Stomach smooth muscle (tissue), 2 donors: ENCODE results near the gene BANK1.

Source experiments
- H3K27ac ChIP-seq: one replicate; pipeline ENCODE4 v1.7.0; 2013; ENCODE audit warnings: mild to moderate bottlenecking, low read length, inconsistent platforms
- H3K27me3 ChIP-seq, 2 donors: one replicate each; pipeline ENCODE4 v1.7.0; 2013; ENCODE audit warnings: low read length in 2 of 2; ENCODE audit not compliant: insufficient read depth in 2 of 2, control insufficient read depth in 1 of 2
- H3K36me3 ChIP-seq, 2 donors: one replicate each; pipeline ENCODE4 v1.7.0; 2013; ENCODE audit warnings: low read length in 2 of 2; ENCODE audit not compliant: control insufficient read depth in 2 of 2, insufficient read depth in 2 of 2
- H3K4me1 ChIP-seq: one replicate; pipeline ENCODE4 v1.7.0; 2013; ENCODE audit warnings: low read length; ENCODE audit not compliant: control insufficient read depth, insufficient read depth
- H3K4me3 ChIP-seq, 2 donors: one replicate each; pipeline ENCODE4 v1.7.0; 2013; ENCODE audit warnings: low read length in 2 of 2
- H3K9ac ChIP-seq, 2 donors: one replicate each; pipeline ENCODE4 v1.7.0; 2013; ENCODE audit warnings: low read length in 2 of 2, mild to moderate bottlenecking in 1 of 2
- H3K9me3 ChIP-seq, 2 donors: one replicate each; pipeline ENCODE4 v1.7.0; 2013; ENCODE audit warnings: low read length in 2 of 2; ENCODE audit not compliant: control insufficient read depth in 2 of 2
- donor health status: healthy.
- donor health status: Pancreatic carcinoma.

The BANK1 gene

GRCh38 chr4:102061133-102061532, 270.6 kb downstream of the BANK1 start:
- Histone ChIP-seq H3K27me3 (no peaks in the 10 kb centered on the region), H3K9me3 (no peaks in the 10 kb centered on the region), H3K4me3 (no peak overlapping the region), H3K4me1 (no peaks in the 10 kb centered on the region), H3K9ac (no peak overlapping the region), H3K27ac (no peak overlapping the region), H3K36me3 (no peaks in the 10 kb centered on the region)

DNA sequence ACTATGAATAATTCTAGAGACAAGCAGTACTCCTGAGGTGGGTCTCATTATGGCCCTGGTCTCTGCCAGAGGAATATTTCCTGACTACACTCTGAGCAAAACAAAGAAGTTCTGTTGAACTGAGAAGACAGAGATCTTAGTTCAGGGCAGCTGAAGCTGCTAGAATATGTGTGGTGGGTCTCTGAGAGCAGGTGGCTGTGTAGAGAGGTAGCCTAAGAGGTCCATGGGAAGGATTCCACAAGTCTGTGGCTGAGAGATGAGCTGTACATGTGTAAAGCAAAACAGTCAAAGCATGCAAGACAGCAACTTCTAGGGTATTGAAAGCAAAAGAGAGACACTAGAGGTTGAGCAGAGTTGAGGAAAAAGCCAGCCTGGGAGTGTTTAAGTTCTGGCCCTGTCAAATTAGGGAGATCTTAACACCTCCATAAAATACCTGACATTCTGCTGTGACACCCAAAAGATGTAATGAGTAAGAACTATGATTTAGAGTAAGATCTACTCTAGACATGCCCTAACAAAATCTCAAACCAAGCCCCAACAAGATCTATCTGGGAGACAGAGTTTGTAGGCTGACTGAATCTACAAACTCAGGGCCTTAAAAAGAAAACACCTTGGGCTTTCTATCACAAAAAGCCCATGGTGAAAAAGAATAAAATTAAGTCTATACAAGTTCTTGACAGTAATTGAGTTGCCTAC, 274.4 kb downstream of the BANK1 start:
- H3K27me3 ChIP-seq: no peaks in the 10 kb centered on the region
- no peaks in the 10 kb centered on the region for H3K36me3 ChIP-seq
- H3K27ac ChIP-seq: no peak overlapping the region
- no peak overlapping the region for H3K4me3 ChIP-seq
- no peak overlapping the region for H3K9ac ChIP-seq
- no peaks in the 10 kb centered on the region for H3K9me3 ChIP-seq
- no peaks in the 10 kb centered on the region for H3K4me1 ChIP-seq

DNA sequence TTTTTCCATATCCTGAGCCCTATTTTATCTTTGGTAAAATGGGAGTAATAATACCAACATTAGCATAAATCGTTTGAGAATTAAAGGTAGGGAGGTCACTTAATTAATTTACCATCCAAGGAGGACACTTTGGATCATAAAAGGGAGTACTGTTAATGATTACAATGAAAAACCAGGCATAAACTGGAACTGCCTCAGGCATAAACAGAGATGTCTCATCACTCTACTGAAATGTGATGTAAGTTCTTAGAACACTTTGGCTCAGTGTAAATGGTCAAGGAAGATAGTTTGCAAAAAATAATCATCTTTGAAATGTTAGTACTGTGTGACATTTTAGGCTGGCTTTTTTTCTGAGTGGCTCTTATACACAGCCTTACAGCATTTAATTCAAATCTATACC, 286.1 kb downstream of the BANK1 start:
- H3K27me3 ChIP-seq: no peaks in the 10 kb centered on the region
- no peak overlapping the region for H3K9ac ChIP-seq
- no peak overlapping the region for H3K27ac ChIP-seq
- no peaks in the 10 kb centered on the region for H3K9me3 ChIP-seq
- H3K4me1 ChIP-seq: no peaks in the 10 kb centered on the region
- H3K36me3 ChIP-seq: no peaks in the 10 kb centered on the region
- no peak overlapping the region for H3K4me3 ChIP-seq

GRCh38 chr4:102080184-102080583, 289.7 kb downstream of the BANK1 start:
- H3K27ac ChIP-seq: no peak overlapping the region

GRCh38 chr4:102089850-102090621, 299.5 kb downstream of the BANK1 start:
- Histone ChIP-seq H3K27ac (no peak overlapping the region), H3K4me1 (no peaks in the 10 kb centered on the region), H3K27me3 (no peaks in the 10 kb centered on the region), H3K9me3 (no peaks in the 10 kb centered on the region), H3K36me3 (no peaks in the 10 kb centered on the region), H3K4me3 (no peak overlapping the region), H3K9ac (no peak overlapping the region)

More at GRCh38 chr4:102080184-102080583, 289.7 kb downstream of the BANK1 start:
- H3K27me3 ChIP-seq: no peaks in the 10 kb centered on the region
- no peaks in the 10 kb centered on the region for H3K36me3 ChIP-seq
- no peak overlapping the region for H3K9ac ChIP-seq
- no peaks in the 10 kb centered on the region for H3K9me3 ChIP-seq
- H3K4me1 ChIP-seq: no peaks in the 10 kb centered on the region
- H3K4me3 ChIP-seq: no peak overlapping the region

DNA sequence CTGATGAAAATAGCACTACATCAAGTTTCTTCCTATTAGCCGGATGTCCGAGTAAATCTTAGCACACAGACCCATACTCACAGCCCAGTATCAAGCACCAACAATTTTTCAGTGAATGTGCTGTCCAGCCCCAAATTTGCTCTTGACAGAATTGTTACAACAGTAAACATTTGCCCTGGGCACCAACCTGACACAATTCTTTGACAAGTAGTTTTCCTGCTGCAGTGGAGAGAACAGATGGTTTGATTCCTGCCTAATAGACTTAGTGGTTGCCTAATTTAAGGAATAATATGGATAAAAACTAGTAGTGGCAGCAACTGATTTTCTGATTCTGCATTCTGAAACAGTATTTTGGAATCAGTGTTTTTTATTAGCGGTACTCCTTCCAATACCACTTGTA, 301.1 kb downstream of the BANK1 start:
- H3K36me3 ChIP-seq: no peaks in the 10 kb centered on the region
- no peak overlapping the region for H3K27ac ChIP-seq
- H3K9ac ChIP-seq: no peak overlapping the region
- H3K4me3 ChIP-seq: no peak overlapping the region
- no peaks in the 10 kb centered on the region for H3K4me1 ChIP-seq
- no peaks in the 10 kb centered on the region for H3K27me3 ChIP-seq
- H3K9me3 ChIP-seq: no peaks in the 10 kb centered on the region

- Histone ChIP-seq H3K9me3 (no peaks in the 10 kb centered on the region), H3K27me3 (no peaks in the 10 kb centered on the region), H3K27ac (no peak overlapping the region), H3K36me3 (no peaks in the 10 kb centered on the region), H3K4me3 (no peak overlapping the region), H3K9ac (no peak overlapping the region), H3K4me1 (no peaks in the 10 kb centered on the region)
Observed at GRCh38 chr4:102094481-102094880, 304.0 kb downstream of the BANK1 start.

GRCh38 chr4:102103368-102103767, 312.8 kb downstream of the BANK1 start:
- Histone ChIP-seq H3K9me3 (peaks cover 0 to 7% of the 10 kb centered on the region in 2 donors), H3K9ac (no peak overlapping the region), H3K36me3 (no peaks in the 10 kb centered on the region), H3K4me1 (no peaks in the 10 kb centered on the region), H3K27ac (no peak overlapping the region), H3K4me3 (no peak overlapping the region), H3K27me3 (no peaks in the 10 kb centered on the region)

DNA sequence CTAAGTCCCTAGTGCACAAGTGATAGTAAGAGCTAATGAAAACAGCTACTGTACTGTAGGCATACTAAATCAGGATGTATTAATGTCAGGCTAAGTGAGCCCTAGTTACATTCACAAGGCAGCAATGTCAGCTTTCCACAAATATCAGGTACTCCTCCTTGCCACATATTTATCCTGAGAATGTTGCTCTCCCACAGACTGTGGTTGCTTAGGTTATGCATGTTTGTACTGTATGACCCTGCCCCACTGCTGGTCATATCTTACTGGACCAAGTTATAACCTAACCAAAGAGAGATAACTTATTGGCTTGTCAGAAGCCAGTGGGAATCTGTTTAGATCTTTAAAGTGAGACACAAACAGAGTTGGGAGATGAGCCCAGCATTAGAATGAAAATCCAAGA, 313.7 kb downstream of the BANK1 start:
- Histone ChIP-seq H3K27ac (no peak overlapping the region), H3K4me1 (no peaks in the 10 kb centered on the region), H3K36me3 (no peaks in the 10 kb centered on the region), H3K4me3 (no peak overlapping the region), H3K27me3 (no peaks in the 10 kb centered on the region), H3K9ac (no peak overlapping the region), H3K9me3 (peaks cover 0 to 7% of the 10 kb centered on the region in 2 donors)

- peaks cover 0 to 7% of the 10 kb centered on the region in 2 donors for H3K9me3 ChIP-seq
- no peaks in the 10 kb centered on the region for H3K4me1 ChIP-seq
- no peaks in the 10 kb centered on the region for H3K36me3 ChIP-seq
- H3K27ac ChIP-seq: no peak overlapping the region
- no peak overlapping the region for H3K9ac ChIP-seq
- H3K27me3 ChIP-seq: no peaks in the 10 kb centered on the region
- H3K4me3 ChIP-seq: no peak overlapping the region
Observed at GRCh38 chr4:102105983-102106382, 315.5 kb downstream of the BANK1 start.

DNA sequence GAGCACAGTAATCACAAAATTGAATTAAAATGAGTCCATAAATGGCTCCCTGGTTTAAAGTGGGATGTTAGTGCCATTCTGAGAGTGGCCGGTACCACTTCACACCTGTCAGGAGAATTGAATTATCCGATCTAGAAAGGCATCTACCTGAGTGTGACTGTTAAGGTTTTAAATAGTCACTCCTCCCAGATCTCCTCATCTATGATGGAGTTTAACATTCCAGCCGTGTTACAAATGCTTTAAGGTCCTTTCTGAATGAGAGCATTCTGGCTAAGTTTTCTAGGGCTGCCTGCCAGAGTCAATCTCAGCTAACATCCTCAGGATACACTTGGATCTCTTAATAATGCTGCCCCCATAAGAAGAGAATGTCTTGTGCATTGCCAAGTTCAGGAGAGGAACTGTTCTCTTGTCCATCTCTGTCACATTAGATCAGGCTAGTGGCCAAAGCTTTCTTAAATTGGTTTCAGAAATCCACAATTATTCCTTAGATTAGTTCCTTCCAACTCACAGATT, 323.6 kb downstream of the BANK1 start:
- Histone ChIP-seq H3K4me3 (no peak overlapping the region), H3K4me1 (no peaks in the 10 kb centered on the region), H3K9ac (no peak overlapping the region), H3K9me3 (no peaks in the 10 kb centered on the region), H3K27ac (no peak overlapping the region), H3K36me3 (no peaks in the 10 kb centered on the region), H3K27me3 (no peaks in the 10 kb centered on the region)
